NK-92 treated with Interleukin-12 subunit alpha and Interleukin-12 subunit beta, amount 100 ng/mL, for 24 hours (cell line): ENCODE data around the gene TGM5.
"Not testable (repeated sequence)": the region's sequence is repeated elsewhere in the genome, so short reads cannot be mapped to it uniquely, and the experiment has no call there.

Source experiments
- DNase-seq: peaks from one replicate; lab custom pipeline; 2025; lab: John Stamatoyannopoulos, UW

Gene TGM5

DNA sequence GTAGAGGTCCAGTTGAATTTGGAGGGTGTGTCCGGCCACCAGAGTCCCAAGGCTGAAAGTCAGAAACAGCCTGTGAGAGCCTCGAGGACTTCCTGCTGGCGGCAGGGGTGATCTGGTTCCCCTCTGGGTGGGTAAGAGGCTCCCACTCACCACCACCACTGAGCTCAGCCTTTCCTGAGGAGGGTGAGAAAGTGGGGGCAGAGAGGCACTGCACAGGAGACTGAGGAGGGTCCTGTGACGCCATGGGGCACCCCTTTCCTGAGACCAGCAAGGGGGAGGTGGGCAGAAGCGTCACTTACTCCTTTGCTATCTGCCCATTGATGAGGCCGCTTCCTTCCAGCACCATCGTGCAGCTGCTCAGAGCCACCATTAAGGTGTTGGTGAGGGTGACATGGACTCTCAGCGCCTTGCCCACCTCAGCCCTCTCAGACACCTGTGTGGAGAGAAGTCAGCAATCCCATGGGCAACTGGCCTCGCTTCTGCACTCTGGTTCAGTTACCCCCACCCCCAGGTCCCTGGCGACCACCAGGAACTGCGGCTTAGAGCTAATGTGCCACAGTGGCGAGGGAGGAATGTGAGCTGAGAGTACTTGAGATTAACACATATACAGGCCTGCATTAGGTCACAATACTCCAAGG is 10.0 kb upstream of the TGM5 start:
- no peak for DNase-seq

GRCh38 chr15:43275740-43276562 is 9.2 kb upstream of the TGM5 start:
- no peak for DNase-seq

GRCh38 chr15:43274136-43274535 is 7.4 kb upstream of the TGM5 start:
- no peak for DNase-seq

DNA sequence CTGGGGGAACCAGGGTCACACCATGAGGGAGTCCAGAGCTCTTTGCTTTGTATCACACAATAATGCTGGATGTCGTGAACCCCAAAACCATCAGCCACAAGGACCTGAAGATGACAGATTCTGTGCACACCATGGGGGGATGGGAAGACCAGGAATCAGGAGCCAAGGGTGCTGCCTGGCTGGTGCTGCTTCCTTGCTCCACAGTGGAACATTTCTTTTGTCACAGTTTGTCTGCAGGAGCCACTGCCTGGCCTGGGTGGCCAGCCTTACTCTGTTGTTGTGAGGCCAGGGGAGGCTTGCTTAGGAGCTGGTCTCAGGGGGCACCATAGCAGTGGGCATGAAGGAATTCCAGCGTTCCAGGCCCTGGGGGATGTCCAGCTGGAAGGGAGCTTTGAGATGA is 6.5 kb upstream of the TGM5 start:
- no peak for DNase-seq

- DNase-seq: not testable (repeated sequence)
These were observed 5.2 kb upstream of the TGM5 start for GRCh38 chr15:43271908-43272307.

DNA sequence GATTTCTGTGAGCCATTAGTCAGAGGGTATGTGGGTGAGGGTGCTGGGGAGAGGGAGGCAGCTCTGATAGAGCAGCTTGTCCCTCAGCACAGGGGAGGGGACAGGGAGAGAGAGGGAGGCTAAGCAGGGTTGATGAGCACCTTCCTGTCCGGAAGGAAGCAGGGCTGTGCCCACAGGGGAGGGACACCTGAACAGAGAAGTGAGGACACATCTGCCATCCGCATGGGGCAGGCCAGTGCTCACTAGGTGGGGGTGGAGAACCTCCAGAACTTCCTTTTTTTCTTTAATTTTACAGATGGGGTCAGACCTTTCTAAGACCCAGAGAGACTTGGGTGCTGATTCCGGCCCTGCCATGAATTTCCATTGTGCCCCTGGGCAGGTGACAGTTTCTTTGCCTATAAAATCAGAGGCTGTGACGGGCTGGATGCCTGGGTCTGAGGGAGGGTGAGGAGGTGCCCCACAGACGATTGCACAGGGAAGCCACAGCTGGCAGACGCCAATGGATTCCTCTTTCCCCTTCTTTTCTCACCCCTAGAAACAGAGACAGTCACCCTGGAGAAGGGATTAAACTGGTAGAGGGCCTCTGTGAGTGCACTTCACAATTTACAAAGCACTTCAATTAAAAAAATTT is 4.1 kb upstream of the TGM5 start:
- no peak for DNase-seq

DNA sequence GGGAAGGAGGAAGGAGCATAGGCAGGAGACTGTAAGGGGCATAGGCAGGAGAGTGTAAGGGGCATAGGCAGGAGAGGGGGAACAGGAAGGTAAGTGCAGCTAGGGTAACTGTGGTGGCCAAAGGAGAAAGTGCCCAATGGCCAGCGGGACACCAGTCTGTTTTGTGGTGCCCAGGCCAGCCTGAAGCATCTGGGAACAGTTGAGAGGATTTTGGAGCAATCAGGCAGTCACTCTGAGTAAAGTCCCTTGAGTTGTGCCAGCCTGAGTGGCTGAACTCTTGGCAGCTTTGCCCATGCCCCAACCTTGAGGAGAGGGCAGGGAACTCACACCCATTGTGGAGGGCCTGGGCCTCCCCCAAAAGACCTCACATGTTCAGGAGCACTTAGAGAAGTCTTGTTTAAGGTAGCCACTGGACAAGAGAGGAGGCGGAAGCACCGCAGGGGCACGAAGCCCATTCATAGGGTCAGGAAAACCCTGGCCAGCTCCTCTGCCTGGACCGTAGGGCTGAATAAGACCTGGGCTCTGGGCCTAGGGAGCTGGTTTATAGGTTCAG is 3.5 kb upstream of the TGM5 start:
- no peak for DNase-seq

DNA sequence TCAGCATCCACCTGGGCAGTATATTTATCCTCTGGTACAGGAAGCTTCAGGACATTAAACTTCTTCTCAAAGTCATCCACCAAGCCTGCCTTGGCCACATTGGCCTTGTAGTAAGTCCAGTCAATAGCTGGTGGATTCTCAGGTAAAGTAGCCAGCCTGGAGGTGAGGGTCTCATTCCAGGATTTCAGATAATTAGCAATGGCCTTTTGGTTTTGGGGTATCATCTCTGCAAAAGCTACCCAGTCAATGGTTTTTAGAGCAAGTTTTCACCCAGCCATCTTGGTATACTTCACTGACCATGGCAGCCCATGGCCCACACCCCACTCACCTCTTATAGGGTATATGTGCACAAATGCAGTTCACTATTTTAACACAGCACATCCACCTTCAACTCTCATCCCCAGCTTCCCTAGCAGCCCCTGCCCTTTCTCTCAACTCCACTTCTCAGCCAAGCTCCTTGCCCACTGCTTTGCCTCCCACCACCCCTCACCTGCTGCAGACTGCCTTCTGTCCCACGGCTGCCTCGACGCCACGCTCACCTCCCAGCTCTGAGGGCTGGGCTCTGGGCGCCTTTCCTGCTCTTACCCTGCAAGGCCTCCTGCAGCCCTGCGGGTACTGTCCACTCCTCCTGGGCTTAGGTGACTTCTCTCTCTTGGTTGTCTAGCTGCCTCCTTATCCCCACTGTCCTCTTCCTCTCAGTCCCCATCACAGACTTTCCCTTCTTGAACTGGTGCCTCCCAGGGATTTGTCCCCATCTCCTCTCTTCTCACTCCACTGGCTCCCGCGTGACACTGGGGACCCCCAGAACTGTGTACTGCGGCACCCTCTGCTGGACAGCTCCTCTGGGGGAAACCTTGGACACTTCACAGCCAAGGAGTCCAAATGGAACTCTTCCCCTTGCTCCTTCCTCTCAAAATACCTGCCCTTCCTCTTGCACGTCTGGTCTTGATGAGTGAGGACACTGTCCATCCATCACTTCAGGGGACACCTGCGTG is 1.7 kb upstream of the TGM5 start:
- DNase-seq: no peak

DNA sequence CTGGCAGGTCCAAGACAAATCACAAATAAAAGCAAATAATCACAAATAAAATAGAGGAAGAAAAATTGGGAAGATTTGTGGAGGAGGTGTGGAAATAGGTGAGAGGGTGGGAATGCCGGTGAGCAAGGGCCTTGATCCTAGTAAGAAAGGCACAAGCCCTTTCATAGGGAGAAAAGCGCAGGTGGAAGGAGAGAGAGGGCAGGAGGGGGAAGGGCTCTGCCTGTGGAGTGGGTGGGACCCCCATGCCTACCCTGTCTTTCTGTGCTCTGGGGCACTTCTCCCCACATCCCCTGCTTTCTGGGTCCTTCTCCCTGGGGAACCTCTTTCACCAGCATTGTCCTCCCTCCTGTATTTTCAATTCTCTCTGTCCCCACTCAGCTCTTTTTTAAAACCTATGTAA is 711 bp upstream of the TGM5 start:
- no peak for DNase-seq

GRCh38 chr15:43266386-43266785 is 342 bp downstream of the TGM5 start:
- DNase-seq: no peak

GRCh38 chr15:43260011-43260615 is 6.6 kb downstream of the TGM5 start:
- no peak for DNase-seq

- DNase-seq: no peak
These were observed 7.9 kb downstream of the TGM5 start for GRCh38 chr15:43258781-43259180.

DNA sequence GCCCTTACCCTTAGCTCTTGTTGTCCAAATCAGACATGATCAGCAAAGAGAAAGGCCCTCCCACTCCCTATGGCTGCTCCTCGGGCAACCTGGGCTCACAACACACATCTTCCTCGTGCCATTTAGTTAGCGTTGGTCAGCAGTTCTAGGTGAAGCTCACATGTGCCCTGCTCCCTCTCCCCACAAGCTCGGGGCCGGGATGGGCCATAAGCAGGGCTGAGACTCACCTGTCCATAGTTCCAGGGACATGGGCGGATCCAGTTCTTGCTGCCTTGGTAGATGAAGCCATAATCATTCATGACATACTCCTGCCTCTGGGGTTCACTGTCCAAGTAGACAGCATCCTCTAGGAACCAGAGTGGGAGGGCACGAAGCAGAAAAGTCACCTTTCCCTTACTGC is 10.4 kb downstream of the TGM5 start:
- no peak for DNase-seq

DNA sequence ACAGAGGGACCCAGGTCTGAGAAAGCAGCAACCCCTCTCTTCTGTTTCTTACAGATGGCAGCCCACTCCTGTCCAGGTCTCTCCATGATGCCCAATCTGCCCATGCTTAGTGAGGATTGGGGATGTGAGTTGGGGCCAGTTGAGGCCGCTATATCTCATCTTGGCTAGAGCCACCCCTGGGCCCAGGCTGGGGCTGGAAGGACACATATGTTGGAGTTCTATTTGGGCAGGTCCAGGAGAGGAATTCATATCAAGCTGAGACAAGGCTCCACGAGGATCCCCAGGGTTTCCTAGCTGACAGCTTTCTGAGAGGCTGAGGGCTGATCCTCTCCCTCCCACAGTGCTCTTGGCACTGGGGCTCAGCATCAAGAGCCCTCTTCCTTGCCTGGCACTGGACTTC is 11.4 kb downstream of the TGM5 start:
- DNase-seq: no peak

DNA sequence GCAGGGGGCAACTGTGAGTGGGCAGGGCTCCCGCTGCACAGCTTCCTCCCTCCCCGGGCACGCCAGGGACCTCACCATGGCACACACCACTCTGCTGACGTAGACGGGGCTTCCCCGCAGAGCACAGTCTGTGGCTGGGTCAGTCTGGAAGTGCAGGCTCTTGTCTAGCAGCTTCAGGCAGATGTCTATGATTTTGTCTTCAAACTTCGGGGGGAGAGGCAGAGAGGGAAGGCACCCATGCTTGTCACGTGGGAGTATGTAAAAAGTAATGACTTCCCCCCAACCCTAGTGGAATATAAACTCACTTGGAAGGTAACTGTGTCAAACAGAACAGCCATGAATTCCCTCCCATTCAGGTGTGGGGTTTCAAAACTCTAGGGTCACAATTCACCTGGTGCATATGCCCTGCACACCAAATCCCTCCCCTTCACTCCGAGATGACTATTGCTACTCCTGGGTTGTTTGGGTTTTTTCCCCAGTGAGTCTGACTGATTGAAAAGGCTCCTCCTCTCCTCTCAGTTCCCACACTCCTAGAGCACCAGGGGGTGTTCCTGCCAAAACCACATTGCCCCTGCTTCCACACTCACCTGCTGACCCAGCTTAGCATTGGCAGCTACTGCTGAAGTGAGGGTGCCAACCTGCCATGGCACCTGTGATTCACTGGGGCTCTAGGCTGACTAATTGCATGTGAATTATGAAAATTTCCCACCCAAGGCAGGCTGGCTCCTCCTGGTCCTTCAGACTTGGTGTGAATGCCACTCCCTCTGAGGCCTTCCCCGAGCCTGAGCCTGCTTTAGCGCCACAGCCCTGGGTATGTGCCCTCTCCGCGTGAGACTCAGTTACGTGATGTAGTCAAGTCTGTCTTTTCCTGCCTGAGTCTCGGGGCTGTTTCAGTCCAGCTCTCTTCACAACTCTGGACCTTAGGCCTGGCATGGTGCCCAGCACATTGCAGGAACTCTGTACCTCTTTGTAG is 13.0 kb downstream of the TGM5 start:
- no peak for DNase-seq

GRCh38 chr15:43251871-43252250 is 14.9 kb downstream of the TGM5 start:
- DNase-seq: no peak

DNA sequence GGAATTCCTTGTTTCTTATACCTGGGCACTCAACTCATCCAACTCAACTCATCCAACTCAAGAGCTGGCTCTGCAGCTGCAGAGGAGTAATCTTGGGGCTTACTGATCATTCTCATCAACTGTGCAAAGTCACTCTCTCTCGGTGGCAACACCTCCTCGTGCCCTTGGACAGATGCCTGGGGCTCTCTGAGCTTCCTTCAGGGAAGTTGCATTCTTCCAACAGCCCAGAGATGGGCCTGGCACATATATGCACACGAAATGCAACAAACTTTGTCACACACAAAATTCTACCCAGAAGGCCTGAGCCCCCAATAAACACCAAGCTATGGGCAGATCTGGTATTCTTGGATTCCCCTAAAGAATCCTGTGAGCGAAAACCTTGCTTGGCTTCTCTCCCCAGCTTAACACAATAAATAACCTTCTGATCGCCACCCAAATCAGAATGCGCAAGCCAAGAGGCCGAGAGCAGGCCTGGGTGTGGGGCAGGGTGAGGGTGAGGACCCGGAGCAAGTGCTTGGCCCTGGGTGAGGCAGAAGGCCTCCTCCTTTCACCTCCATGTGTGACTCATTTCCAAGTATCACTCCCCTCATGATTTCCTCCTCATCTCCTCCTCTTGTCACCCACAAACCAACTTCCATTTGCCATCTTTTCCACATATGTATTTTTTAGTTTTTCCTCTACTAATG is 15.4 kb downstream of the TGM5 start:
- no peak for DNase-seq

DNA sequence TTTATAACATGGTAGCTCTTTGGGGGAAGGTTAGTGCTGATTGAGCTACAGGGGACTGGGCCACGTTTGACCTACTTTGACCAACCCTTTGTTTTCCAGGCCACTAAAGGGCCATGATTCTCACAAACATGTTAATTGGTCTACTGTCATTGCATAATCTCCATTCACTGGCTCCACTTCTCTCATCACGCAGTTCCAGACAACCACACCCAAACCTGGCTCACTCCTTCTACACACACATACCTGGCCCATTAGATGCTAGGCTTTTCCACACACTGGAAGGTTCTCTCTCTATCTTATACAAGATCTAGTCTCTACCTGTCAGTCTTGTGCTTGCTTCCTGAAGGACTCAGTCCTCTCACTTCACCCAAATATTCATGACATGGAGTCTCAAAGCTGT is 15.9 kb downstream of the TGM5 start:
- DNase-seq: no peak

GRCh38 chr15:43249699-43250203 is 17.0 kb downstream of the TGM5 start:
- peak; percentile 30 for DNase-seq
